ENCODE results near the gene ATAD3B. TPM values are rescaled to one million over a fixed set of nuclear protein-coding genes. Genes with fewer than 3 reads are reported as not detected.

ATAD3B gene
- total RNA-seq, 1 donor from 2014 or later, result 63.0 TPM

DNA sequence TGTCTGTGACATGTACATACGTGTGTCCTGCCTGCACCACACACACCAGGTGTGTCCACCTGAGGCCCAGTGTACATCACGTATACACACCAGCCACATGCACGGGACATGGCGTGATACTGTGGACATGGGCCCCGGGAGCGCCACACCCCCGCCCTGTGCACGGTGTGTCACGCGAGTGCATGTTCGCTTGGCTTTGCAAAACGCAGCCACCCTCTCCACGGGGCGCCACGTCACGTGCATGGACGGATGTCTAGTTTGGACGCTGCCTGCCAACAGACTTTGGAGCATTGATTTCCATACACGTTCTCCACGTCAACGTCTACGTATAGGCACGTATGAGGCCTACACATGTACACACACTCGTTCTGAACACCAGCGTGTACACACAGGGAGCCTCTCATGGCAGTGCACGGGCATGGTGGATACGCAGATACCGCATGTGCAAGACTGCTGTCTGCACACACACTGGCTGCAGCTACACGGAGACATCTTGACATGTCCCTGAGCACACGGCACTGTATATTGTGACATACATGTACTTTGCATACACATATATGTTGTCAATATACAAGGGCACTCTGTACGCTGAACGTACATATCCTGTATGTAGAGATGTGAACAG lies 66.2 kb downstream of the ATAD3B start:
- no peaks in the 10 kb centered on the region for H3K27me3 Mint-ChIP-seq (ENCODE audit: low read depth, unreplicated experiment)
- DNase-seq (ENCODE audit: low read depth) (no peak), FAIRE-seq (no peak)
- Histone ChIP-seq H3K4me3 (ENCODE audit: insufficient read depth, low read depth, low read length) (no peak overlapping the region), H3K4me2 (ENCODE audit: low read length) (no peak overlapping the region), H3K9me3 (ENCODE audit: insufficient read depth, low read depth, low read length) (no peaks in the 10 kb centered on the region), H4K20me1 (ENCODE audit: insufficient read depth, low read length) (peaks cover 28% of the 10 kb centered on the region), H3K9ac (ENCODE audit: low read length) (no peak overlapping the region), H3K79me2 (ENCODE audit: insufficient read depth, low read length) (peaks cover 35% of the 10 kb centered on the region), H3K27ac (ENCODE audit: low read depth, low read length) (no peak overlapping the region), H3K36me3 (ENCODE audit: insufficient read depth, low read length) (peaks cover 8% of the 10 kb centered on the region), H3K4me1 (ENCODE audit: insufficient read depth, low read length) (peaks cover 13% of the 10 kb centered on the region), H3K27me3 (ENCODE audit: insufficient read depth, low read length) (no peaks in the 10 kb centered on the region), H2AFZ (ENCODE audit: low read depth, low read length) (no peak overlapping the region)
- peaks cover 9% of the 10 kb centered on the region for H3K36me3 Mint-ChIP-seq (ENCODE audit: low read depth, unreplicated experiment)
- TF ChIP-seq, protein P1, sequence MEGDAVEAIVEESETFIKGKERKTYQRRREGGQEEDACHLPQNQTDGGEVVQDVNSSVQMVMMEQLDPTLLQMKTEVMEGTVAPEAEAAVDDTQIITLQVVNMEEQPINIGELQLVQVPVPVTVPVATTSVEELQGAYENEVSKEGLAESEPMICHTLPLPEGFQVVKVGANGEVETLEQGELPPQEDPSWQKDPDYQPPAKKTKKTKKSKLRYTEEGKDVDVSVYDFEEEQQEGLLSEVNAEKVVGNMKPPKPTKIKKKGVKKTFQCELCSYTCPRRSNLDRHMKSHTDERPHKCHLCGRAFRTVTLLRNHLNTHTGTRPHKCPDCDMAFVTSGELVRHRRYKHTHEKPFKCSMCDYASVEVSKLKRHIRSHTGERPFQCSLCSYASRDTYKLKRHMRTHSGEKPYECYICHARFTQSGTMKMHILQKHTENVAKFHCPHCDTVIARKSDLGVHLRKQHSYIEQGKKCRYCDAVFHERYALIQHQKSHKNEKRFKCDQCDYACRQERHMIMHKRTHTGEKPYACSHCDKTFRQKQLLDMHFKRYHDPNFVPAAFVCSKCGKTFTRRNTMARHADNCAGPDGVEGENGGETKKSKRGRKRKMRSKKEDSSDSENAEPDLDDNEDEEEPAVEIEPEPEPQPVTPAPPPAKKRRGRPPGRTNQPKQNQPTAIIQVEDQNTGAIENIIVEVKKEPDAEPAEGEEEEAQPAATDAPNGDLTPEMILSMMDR (IDR thresholded peaks at IDR 0.05; ENCODE audit: insufficient read depth, low read depth, low read length), result no peak
- no peak for TF ChIP-seq EZH2 (IDR thresholded peaks at IDR 0.05; ENCODE audit: insufficient read depth, low read length)
- H3K9me3 Mint-ChIP-seq (ENCODE audit: unreplicated experiment), result no peaks in the 10 kb centered on the region
- no peak overlapping the region for H3K4me3 Mint-ChIP-seq (ENCODE audit: unreplicated experiment)
- no peak overlapping the region for H3K27ac Mint-ChIP-seq (ENCODE audit: unreplicated experiment)
- peaks cover 4% of the 10 kb centered on the region for H3K4me1 Mint-ChIP-seq (ENCODE audit: low read depth, unreplicated experiment)

- DNase-seq (ENCODE audit: low read depth) (no peak), FAIRE-seq (no peak)
- H3K4me3 ChIP-seq (ENCODE audit: insufficient read depth, low read depth, low read length), result no peak overlapping the region
- Mint-ChIP-seq H3K4me3 (ENCODE audit: unreplicated experiment) (peak overlapping the region; percentile 72), H3K27me3 (ENCODE audit: low read depth, unreplicated experiment) (no peaks in the 10 kb centered on the region), H3K36me3 (ENCODE audit: low read depth, unreplicated experiment) (peaks cover 9% of the 10 kb centered on the region), H3K9me3 (ENCODE audit: unreplicated experiment) (no peaks in the 10 kb centered on the region), H3K4me1 (ENCODE audit: low read depth, unreplicated experiment) (peaks cover 4% of the 10 kb centered on the region), H3K27ac (ENCODE audit: unreplicated experiment) (peak overlapping the region; percentile 53)
- H3K9me3 ChIP-seq (ENCODE audit: insufficient read depth, low read depth, low read length), result no peaks in the 10 kb centered on the region
- peaks cover 35% of the 10 kb centered on the region for H3K79me2 ChIP-seq (ENCODE audit: insufficient read depth, low read length)
- no peak overlapping the region for H3K9ac ChIP-seq (ENCODE audit: low read length)
- no peak overlapping the region for H2AFZ ChIP-seq (ENCODE audit: low read depth, low read length)
- peaks cover 28% of the 10 kb centered on the region for H4K20me1 ChIP-seq (ENCODE audit: insufficient read depth, low read length)
- TF ChIP-seq EZH2 (IDR thresholded peaks at IDR 0.05; ENCODE audit: insufficient read depth, low read length), result no peak
- TF ChIP-seq, protein P1 (IDR thresholded peaks at IDR 0.05; ENCODE audit: insufficient read depth, low read depth, low read length), result no peak
- peaks cover 8% of the 10 kb centered on the region for H3K36me3 ChIP-seq (ENCODE audit: insufficient read depth, low read length)
- H3K27me3 ChIP-seq (ENCODE audit: insufficient read depth, low read length), result no peaks in the 10 kb centered on the region
- no peak overlapping the region for H3K27ac ChIP-seq (ENCODE audit: low read depth, low read length)
- H3K4me2 ChIP-seq (ENCODE audit: low read length), result peak overlapping the region; percentile 88
- peaks cover 13% of the 10 kb centered on the region for H3K4me1 ChIP-seq (ENCODE audit: insufficient read depth, low read length)
Measured at GRCh38 chr1:1538334-1538733, 66.8 kb downstream of the ATAD3B start.

- H2AFZ ChIP-seq (ENCODE audit: low read depth, low read length), result no peak overlapping the region
- peaks cover 9% of the 10 kb centered on the region for H3K36me3 Mint-ChIP-seq (ENCODE audit: low read depth, unreplicated experiment)
- peak overlapping the region; percentile 88 for H3K4me2 ChIP-seq (ENCODE audit: low read length)
- peaks cover 8% of the 10 kb centered on the region for H3K36me3 ChIP-seq (ENCODE audit: insufficient read depth, low read length)
- no peaks in the 10 kb centered on the region for H3K27me3 Mint-ChIP-seq (ENCODE audit: low read depth, unreplicated experiment)
- H3K9ac ChIP-seq (ENCODE audit: low read length), result peak overlapping the region; percentile 76
- H3K27ac Mint-ChIP-seq (ENCODE audit: unreplicated experiment), result peak overlapping the region; percentile 53
- H3K4me1 ChIP-seq (ENCODE audit: insufficient read depth, low read length), result peaks cover 13% of the 10 kb centered on the region
- H3K79me2 ChIP-seq (ENCODE audit: insufficient read depth, low read length), result peaks cover 35% of the 10 kb centered on the region
- H3K9me3 Mint-ChIP-seq (ENCODE audit: unreplicated experiment), result no peaks in the 10 kb centered on the region
- H3K4me3 Mint-ChIP-seq (ENCODE audit: unreplicated experiment), result peak overlapping the region; percentile 79
- no peaks in the 10 kb centered on the region for H3K27me3 ChIP-seq (ENCODE audit: insufficient read depth, low read length)
- peak overlapping the region; percentile 50 for H3K4me3 ChIP-seq (ENCODE audit: insufficient read depth, low read depth, low read length)
- peaks cover 28% of the 10 kb centered on the region for H4K20me1 ChIP-seq (ENCODE audit: insufficient read depth, low read length)
- no peaks in the 10 kb centered on the region for H3K9me3 ChIP-seq (ENCODE audit: insufficient read depth, low read depth, low read length)
- TF ChIP-seq, protein P1 (IDR thresholded peaks at IDR 0.05; ENCODE audit: insufficient read depth, low read depth, low read length), result no peak
- no peak for TF ChIP-seq EZH2 (IDR thresholded peaks at IDR 0.05; ENCODE audit: insufficient read depth, low read length)
- FAIRE-seq, result no peak
- DNase-seq (ENCODE audit: low read depth), result no peak
- peaks cover 4% of the 10 kb centered on the region for H3K4me1 Mint-ChIP-seq (ENCODE audit: low read depth, unreplicated experiment)
- no peak overlapping the region for H3K27ac ChIP-seq (ENCODE audit: low read depth, low read length)
Measured at GRCh38 chr1:1538989-1539309, 67.4 kb downstream of the ATAD3B start.
